Fibroblast of pulmonary artery (primary cell): Measurements from ENCODE around the gene TP53TG5.

Source experiments
- DNase-seq: peaks from one replicate; pipeline ENCODE4 v3.0.0-alpha.2; 2010; ENCODE audit warnings: low read depth
- H3K4me3 ChIP-seq: replicated peaks from 2 replicates; pipeline ENCODE4 v1.5.1; 2011; ENCODE audit warnings: low read depth, mild to moderate bottlenecking, control low read depth, low read length, moderate library complexity
- TF ChIP-seq, protein P1 (sequence below): IDR thresholded peaks from 2 replicates; pipeline ENCODE4 v1.5.1; 2011; ENCODE audit warnings: mild to moderate bottlenecking, control low read depth, low read length, inconsistent platforms; ENCODE audit errors: missing control alignments

Gene TP53TG5

DNA sequence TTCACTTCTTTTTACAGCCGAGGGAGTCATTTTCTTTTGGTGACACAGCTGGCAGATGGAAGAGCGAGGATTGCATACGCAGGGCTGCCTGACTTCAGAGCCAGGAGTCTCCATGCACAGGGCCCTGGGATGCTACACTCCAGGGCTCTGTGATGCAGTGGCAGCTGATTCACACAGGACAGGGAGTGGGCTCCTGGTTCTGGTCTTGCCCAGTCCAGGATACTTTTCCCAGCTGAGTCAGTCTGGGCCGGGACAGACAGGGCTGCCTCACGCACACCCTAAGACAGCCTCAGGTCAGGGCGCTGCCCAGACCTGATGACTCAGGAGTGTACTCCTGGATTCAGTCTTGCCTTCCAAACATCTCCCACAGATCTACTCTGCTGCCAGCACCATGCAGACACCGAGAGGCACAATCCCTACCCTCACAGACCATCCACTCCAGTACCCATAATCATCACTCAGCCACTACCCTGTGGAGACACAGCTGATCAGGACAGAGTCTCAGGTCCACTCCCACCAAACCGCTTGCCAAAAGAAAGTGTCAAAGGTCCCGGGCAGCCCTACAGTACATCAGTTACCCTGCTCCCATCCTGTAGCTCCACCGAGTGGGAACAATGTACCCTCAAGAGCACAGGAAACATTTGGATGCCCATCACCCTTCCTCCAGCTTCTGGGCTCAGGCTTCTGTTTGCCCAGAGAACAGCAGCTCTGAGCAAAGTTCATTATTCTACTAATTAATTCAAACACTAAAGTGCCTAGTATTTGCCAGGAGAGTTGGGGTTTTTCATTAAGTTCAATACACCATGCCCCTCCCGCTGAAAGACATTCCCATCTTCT lies 41.4 kb downstream of the TP53TG5 start:
- TF ChIP-seq, protein P1, sequence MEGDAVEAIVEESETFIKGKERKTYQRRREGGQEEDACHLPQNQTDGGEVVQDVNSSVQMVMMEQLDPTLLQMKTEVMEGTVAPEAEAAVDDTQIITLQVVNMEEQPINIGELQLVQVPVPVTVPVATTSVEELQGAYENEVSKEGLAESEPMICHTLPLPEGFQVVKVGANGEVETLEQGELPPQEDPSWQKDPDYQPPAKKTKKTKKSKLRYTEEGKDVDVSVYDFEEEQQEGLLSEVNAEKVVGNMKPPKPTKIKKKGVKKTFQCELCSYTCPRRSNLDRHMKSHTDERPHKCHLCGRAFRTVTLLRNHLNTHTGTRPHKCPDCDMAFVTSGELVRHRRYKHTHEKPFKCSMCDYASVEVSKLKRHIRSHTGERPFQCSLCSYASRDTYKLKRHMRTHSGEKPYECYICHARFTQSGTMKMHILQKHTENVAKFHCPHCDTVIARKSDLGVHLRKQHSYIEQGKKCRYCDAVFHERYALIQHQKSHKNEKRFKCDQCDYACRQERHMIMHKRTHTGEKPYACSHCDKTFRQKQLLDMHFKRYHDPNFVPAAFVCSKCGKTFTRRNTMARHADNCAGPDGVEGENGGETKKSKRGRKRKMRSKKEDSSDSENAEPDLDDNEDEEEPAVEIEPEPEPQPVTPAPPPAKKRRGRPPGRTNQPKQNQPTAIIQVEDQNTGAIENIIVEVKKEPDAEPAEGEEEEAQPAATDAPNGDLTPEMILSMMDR = no peak
- DNase-seq = peak; percentile 71
- no peak overlapping the region for H3K4me3 ChIP-seq

DNA sequence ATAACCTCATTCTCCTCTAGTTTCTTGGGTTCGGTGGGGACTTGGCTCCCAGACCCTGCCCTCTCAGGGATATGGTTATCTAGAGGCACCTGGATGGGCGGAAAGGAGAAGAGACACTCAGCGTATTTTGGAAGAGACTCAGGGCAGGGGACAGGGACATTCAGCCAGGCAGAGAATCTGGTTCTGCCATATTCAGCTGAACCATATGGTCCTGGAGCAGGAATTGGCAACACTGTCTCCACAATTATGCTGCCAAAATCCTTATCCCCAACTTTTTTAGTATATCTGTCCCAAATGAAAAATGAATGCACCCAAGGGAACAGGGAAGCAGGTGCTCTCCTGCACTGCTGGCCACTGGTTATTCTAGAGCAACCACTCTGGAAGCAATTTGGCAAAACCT lies 47.6 kb downstream of the TP53TG5 start:
- TF ChIP-seq, protein P1 = no peak
- H3K4me3 ChIP-seq = no peak overlapping the region
- no peak for DNase-seq

GRCh38 chr20:45329497-45330319 lies 48.4 kb downstream of the TP53TG5 start:
- no peak for DNase-seq
- no peak overlapping the region for H3K4me3 ChIP-seq
- TF ChIP-seq, protein P1 = no peak

- no peak for DNase-seq
- TF ChIP-seq, protein P1 = no peak
- H3K4me3 ChIP-seq = no peak overlapping the region
Measured at GRCh38 chr20:45328451-45328850, 49.7 kb downstream of the TP53TG5 start.

GRCh38 chr20:45325371-45325770 lies 52.8 kb downstream of the TP53TG5 start:
- H3K4me3 ChIP-seq = no peak overlapping the region
- no peak for DNase-seq
- TF ChIP-seq, protein P1 = no peak

DNA sequence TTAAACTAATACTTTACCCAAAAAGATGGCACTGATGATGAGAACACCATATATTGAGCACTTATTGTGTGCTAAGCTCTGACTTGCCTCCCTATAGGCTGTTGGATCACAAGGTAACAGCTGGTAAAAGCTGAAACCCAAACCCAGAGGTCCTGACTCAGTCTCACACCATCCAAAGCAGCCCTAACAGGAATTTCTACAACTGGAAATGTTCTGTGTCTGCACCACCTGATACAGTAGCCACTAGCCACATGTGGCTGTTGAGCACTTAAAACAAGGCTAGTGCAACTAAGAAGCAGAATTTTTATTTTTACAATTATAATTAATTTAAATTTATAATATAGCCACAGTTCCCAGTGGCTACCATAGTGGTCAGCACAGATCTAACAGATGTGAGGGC lies 54.4 kb downstream of the TP53TG5 start:
- DNase-seq = no peak
- no peak overlapping the region for H3K4me3 ChIP-seq
- TF ChIP-seq, protein P1 = no peak
